ENCODE data around the gene SPO11.

SPO11 gene

GRCh38 chr20:57329608-57330221 lies at the start of gene SPO11:
TSS of gene SPO11 (plus strand) at chr20:57329803. CDS start at chr20:57329868, 65 bp downstream.
- in situ Hi-C loops (cut with HindIII; ENCODE audit: low sequenced_read_pairs), result no loop called here

- in situ Hi-C loops (cut with HindIII; ENCODE audit: low sequenced_read_pairs), result no loop called here
These were observed 49.4 kb upstream of the SPO11 start for GRCh38 chr20:57280221-57280620.

- in situ Hi-C loops (cut with HindIII; ENCODE audit: low sequenced_read_pairs), result no loop called here
These were observed 47.7 kb upstream of the SPO11 start for GRCh38 chr20:57281900-57282299.

GRCh38 chr20:57282670-57283361 lies 46.8 kb upstream of the SPO11 start:
- in situ Hi-C loops (cut with HindIII; ENCODE audit: low sequenced_read_pairs), result no loop called here

GRCh38 chr20:57283860-57284259 lies 45.7 kb upstream of the SPO11 start:
- in situ Hi-C loops (cut with HindIII; ENCODE audit: low sequenced_read_pairs), result no loop called here

- in situ Hi-C loops (cut with HindIII; ENCODE audit: low sequenced_read_pairs), result no loop called here
These were observed 42.4 kb upstream of the SPO11 start for GRCh38 chr20:57287007-57287880.

GRCh38 chr20:57287901-57288300 lies 41.7 kb upstream of the SPO11 start:
- in situ Hi-C loops (cut with HindIII; ENCODE audit: low sequenced_read_pairs), result no loop called here

- in situ Hi-C loops (cut with HindIII; ENCODE audit: low sequenced_read_pairs), result no loop called here
These were observed 40.8 kb upstream of the SPO11 start for GRCh38 chr20:57288651-57289277.

- in situ Hi-C loops (cut with HindIII; ENCODE audit: low sequenced_read_pairs), result no loop called here
These were observed 40.0 kb upstream of the SPO11 start for GRCh38 chr20:57289391-57290177.

GRCh38 chr20:57290178-57290484 lies 39.5 kb upstream of the SPO11 start:
- in situ Hi-C loops (cut with HindIII; ENCODE audit: low sequenced_read_pairs), result no loop called here

GRCh38 chr20:57291003-57291402 lies 38.6 kb upstream of the SPO11 start:
- in situ Hi-C loops (cut with HindIII; ENCODE audit: low sequenced_read_pairs), result no loop called here

GRCh38 chr20:57291694-57292093 lies 37.9 kb upstream of the SPO11 start:
- in situ Hi-C loops (cut with HindIII; ENCODE audit: low sequenced_read_pairs), result no loop called here

GRCh38 chr20:57292611-57293010 lies 37.0 kb upstream of the SPO11 start:
- in situ Hi-C loops (cut with HindIII; ENCODE audit: low sequenced_read_pairs), result no loop called here

GRCh38 chr20:57293995-57294394 lies 35.6 kb upstream of the SPO11 start:
- in situ Hi-C loops (cut with HindIII; ENCODE audit: low sequenced_read_pairs), result no loop called here

GRCh38 chr20:57294550-57294949 lies 35.1 kb upstream of the SPO11 start:
- in situ Hi-C loops (cut with HindIII; ENCODE audit: low sequenced_read_pairs), result no loop called here

GRCh38 chr20:57298457-57298856 lies 31.1 kb upstream of the SPO11 start:
- in situ Hi-C loops (cut with HindIII; ENCODE audit: low sequenced_read_pairs), result no loop called here

- in situ Hi-C loops (cut with HindIII; ENCODE audit: low sequenced_read_pairs), result no loop called here
These were observed 28.6 kb upstream of the SPO11 start for GRCh38 chr20:57301026-57301425.

- in situ Hi-C loops (cut with HindIII; ENCODE audit: low sequenced_read_pairs), result no loop called here
These were observed 22.9 kb upstream of the SPO11 start for GRCh38 chr20:57306747-57307146.

GRCh38 chr20:57308451-57309271 lies 20.9 kb upstream of the SPO11 start:
- in situ Hi-C loops (cut with HindIII; ENCODE audit: low sequenced_read_pairs), result no loop called here

All from endothelial cell of hepatic sinusoid (primary cell).